Right renal cortex interstitium (tissue), 3 donors: ENCODE results near the gene UBD. TPM values are rescaled to one million over a fixed set of nuclear protein-coding genes. Genes with fewer than 3 reads are reported as not detected.

Experiments used
- DNase-seq, 3 donors: peaks; one replicate each; pipeline ENCODE4 v3.0.0-alpha.2; 2013; ENCODE audit warnings: low read depth in 3 of 3, low spot score in 2 of 3
- polyA plus RNA-seq, 3 donors: library from polyadenylated mRNA; unstranded; fragments of 120-200 nt; gene quantifications; one replicate each; pipeline ENCODE4 v1.2.1, GENCODE V29; 2013; ENCODE audit not compliant: insufficient read length in 3 of 3

UBD gene
- polyA plus RNA-seq: 1 to 10 TPM in 2 of 3 donors, under 1 TPM in 1; 0.75 to 2.3 (median 1.2) TPM

DNA sequence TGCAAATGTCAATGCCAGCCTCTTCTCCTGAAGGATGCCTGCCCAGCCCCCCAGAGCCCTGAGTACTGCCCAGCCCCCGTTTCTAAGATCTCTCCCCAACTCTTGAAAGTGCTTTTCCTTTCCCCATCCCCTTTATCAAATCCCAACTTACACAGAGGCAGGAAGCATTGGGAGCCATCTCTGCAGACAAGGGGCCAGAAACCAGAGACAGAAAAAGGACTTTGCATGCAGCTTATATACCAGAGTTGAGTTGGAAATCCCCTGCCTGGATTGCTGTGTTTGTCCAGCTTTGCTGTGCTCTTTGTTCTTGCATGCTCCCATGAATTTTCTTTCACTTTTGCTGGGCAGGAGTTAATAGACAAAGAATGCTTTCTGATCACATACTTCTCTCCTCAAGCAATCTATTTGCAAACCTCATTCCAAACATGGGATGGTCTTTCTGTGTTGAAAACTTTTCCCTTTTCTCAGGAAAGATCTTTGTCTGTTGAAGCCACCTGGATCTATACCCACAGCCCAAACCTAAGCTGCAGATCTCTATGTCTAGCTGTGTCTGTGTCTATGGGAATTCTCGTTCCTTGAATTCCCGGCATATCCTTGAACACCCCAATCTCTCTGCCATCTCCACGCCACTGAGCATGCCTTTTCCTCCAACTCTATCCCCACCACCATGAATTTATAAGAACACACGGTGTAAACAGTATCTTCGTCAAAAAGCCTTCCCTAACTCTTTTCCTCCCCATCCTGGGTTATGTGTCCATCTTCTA is at the start of gene UBD:
Gene UBD, minus strand, starts transcription at position 209 of the 764 bp plus-strand sequence. Its CDS starts 31 bp downstream, at position 178.
- no peak for DNase-seq

DNA sequence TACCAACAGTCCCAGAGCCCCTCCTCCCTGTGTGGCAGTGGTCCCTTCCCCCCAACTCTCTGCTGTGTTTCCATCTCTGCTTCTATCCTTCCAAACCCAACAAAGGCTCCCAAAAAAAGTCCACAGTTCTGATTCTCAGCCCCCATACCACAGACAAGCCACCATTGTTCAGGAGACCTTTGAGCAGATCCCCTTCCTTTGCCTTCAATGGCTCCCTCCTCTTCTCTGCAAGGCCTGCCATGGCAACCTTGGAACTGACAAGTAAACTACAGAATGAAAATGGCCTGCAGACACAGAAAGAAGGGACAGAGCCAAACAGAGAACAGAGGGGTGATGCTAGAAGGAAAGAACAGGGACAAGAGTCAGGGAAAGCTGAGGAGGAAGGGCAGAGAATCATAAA is 48.6 kb upstream of the UBD start:
- DNase-seq: no peak

- no peak for DNase-seq
These were observed 44.4 kb upstream of the UBD start for GRCh38 chr6:29603930-29604329.

GRCh38 chr6:29603456-29603855 is 43.9 kb upstream of the UBD start:
- no peak for DNase-seq

DNA sequence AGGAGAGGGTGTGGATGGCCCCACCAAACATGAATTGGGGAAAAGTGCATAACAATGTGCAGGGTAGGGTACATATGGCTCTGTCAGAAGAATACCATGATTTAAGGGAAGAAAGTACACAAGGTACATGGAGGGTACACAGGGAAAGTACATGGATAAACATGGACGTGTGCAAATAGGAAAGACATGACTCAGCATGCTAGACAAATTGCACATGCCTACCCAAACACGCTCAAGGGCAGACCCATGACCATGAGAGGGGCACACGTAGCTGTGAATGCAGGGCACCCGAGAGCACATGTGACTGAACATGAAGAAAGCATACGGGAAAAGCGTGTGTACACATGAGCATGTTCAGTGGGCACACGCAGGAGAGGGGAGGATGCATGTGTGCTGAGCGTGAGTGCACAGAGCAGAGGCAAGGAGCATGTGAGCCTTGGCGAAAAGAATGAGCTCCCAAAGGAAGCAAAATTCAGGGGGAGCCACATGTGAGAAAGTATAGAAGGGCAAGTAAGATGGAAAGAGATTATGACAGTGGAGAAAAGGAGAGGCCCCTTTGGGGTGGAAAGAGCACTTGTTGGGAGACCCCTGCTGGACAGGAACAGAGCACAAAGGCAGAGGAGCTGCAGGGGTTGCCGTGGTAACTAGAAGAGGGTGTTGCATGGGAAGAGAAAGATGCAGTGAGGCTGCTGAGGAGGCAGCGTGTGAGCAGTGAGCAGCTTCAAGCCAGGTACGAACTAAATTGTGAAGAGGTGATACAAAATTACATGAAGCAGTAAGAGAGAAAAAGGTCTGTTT is 43.2 kb upstream of the UBD start:
- DNase-seq: no peak

DNA sequence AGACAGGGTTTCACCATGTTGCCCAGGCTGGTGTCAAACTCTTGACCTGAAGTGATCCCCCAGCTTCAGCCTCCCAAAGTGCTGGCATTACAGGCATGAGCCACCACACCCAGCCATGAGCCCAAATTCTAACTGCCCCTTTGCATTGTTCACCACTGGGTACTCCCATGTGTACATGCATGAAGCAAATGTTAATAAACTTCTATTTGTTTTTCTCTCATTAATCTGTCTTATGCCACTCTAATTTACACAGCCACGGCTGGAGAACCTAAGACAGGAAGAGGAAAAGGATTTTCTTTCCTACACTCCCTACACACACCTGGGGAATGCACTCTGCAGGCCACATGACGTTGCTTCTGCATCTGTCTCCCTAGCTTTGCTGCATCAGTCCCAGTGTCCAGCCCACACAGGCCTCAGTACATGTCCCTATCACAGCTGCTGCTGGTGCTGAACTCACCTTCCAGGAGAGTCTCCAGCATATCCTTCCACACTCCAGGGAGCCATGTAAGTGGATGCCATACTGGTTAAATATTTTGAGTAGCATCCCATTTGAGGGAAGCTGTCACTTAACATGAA is 38.7 kb upstream of the UBD start:
- no peak for DNase-seq

- DNase-seq: no peak
These were observed 37.7 kb upstream of the UBD start for GRCh38 chr6:29597184-29597583.

GRCh38 chr6:29596381-29596900 is 36.9 kb upstream of the UBD start:
- DNase-seq: no peak

DNA sequence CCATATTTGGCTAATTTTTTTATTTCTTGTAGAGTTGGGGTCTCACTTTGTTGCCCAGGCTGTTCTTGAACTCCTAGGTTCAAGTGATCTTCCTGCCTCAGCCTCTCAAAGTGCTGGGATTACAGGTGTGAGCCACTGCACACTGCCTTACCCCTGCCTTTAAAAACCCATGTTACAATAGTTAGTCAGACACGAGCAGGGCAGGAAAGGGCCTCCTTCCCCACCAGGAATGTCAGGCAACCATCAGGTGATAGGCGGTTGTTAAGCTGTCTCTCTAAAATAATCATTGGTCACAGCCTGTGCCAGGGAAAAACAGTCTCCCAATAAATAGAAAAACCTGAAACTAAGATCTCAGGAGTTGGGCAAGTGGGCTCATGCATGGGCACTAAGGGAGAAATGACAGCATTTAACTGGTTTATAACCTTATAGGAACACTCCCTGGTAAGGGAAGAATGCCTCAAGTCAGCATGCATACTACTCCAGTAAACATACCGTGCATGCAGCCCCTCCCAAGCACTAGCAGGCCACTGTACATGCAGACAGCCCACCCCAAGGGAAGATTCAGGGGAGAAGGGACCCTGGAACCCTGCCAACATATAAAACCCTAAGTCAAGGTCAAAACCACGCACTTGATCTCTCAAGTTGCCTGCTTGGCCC is 33.8 kb upstream of the UBD start:
- no peak for DNase-seq

- DNase-seq: no peak
These were observed 32.1 kb upstream of the UBD start for GRCh38 chr6:29591677-29592076.

GRCh38 chr6:29590218-29590808 is 30.8 kb upstream of the UBD start:
- no peak for DNase-seq

- peak; percentile 19 to 26 (median 20) for DNase-seq
These were observed 30.0 kb upstream of the UBD start for GRCh38 chr6:29589423-29590048.

GRCh38 chr6:29584821-29585220 is 25.3 kb upstream of the UBD start, which contains the start of gene OR2H2:
Gene OR2H2, plus strand, starts transcription at chr6:29585121. Its CDS starts 2,824 bp downstream, at chr6:29587945.
- DNase-seq: no peak

DNA sequence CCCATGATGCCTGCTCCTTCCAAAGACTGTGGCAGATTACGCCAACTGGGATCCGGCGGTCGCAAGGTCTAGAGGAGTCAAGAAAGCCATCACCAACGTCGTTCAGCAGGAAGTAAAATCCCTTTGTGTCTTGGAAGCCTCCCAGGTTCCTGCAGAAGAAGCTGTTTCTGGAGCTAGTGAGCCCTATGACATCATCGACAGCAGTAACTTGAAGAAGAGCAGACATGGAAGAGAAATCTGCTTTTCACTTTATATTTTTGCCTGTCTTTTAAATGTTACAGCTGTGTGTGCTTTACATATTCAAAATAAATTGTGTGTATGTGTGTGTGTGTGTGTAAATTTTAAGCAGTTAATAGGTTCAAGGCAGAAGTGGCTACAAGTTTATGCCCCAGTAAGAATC is 18.0 kb upstream of the UBD start:
- no peak for DNase-seq

DNA sequence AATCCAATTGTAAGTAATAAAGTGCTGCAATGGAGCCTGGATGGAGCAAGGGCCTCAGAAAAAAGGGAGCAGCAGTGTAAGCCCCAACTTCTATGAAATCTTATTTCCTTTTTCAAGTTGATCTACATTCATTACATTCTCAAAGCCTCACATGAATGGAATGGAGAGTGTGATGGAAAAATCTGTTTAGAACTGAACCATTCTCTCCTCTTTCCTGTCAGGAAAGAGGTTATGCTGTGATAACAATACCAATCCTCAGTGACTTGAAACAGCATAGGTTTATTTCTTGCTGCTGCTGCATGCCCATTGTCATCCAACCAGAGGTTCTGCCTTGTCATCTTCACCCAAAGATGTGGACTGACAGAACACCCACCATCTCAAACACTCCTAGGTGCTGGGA is 16.5 kb upstream of the UBD start:
- DNase-seq: no peak

GRCh38 chr6:29567991-29568390 is 8.5 kb upstream of the UBD start:
- no peak for DNase-seq

GRCh38 chr6:29567541-29567940 is 8.0 kb upstream of the UBD start:
- no peak for DNase-seq

DNA sequence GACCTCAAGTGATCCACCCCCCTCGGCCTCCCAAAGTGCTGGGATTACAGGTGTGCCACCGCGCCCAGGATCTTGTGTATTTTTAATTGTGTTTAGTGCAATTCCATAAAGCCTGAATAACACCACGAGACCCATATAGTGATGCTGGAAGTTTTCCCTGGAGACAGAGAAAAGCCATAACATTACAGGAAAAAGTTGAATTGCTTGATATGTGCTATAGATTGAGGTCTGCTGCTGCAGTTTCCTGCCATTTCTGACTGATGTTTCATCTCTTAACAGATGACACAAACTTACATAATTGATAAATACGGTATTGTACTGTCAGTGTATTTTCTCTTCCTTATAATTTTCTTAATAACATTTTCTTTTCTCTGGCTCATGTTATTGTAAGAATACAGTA is 7.3 kb upstream of the UBD start:
- DNase-seq: no peak

DNA sequence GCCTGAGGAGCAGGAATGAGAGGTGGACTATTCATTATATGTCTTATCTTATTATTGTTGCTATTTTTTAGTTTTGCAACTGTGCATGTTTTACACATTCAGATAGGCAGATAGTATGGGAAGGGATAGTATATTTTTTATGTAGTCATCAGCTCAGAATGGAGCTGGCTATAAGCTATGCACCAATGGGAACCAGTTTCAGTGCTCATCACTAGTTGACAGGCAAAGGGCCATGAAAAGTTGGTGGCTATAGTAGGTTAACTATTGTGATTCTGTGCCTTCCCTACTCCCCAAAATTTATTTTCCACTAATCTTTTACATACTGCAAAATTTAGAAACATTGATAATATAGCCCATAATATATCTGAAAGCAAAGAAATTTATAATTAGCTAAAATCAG is 5.3 kb upstream of the UBD start:
- DNase-seq: no peak

DNA sequence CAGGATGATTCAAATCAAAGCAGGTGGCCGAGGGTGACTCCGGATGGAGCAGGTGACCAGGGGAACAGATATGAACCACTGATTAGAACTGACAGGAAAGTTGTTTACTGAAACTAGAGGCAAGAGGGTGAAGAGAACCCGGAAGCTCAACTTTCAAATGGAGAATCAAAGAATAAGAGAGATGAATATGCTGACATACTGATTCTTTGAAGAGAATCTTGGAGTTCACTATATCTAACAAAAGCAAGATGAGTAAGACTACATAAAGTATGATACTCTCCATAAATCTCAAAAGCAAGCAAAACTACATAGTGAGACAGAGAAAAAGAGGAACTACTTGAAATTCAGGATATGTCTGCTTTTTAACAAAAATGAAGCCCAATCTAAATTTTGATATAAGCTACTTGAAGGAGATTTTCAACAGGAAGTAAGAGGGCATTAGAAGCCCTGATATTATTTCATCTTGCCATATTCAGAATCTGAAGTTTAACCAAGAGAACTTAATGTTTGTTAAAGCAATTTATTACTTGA is 4.0 kb upstream of the UBD start:
- DNase-seq: no peak
